ENCODE measurements around the gene SIK3.

- TF ChIP-seq, protein P1, sequence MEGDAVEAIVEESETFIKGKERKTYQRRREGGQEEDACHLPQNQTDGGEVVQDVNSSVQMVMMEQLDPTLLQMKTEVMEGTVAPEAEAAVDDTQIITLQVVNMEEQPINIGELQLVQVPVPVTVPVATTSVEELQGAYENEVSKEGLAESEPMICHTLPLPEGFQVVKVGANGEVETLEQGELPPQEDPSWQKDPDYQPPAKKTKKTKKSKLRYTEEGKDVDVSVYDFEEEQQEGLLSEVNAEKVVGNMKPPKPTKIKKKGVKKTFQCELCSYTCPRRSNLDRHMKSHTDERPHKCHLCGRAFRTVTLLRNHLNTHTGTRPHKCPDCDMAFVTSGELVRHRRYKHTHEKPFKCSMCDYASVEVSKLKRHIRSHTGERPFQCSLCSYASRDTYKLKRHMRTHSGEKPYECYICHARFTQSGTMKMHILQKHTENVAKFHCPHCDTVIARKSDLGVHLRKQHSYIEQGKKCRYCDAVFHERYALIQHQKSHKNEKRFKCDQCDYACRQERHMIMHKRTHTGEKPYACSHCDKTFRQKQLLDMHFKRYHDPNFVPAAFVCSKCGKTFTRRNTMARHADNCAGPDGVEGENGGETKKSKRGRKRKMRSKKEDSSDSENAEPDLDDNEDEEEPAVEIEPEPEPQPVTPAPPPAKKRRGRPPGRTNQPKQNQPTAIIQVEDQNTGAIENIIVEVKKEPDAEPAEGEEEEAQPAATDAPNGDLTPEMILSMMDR (IDR thresholded peaks at IDR 0.05; ENCODE audit: borderline replicate concordance, extremely low read depth, low read length, poor library complexity, severe bottlenecking): no peak
- TF ChIP-seq EZH2 (IDR thresholded peaks at IDR 0.05; ENCODE audit: borderline replicate concordance, low read depth, low read length, severe bottlenecking): no peak
These were observed 125.0 kb downstream of the SIK3 start for GRCh38 chr11:116973270-116973669.
